ENCODE data around the gene RIPPLY1.

RIPPLY1 gene

DNA sequence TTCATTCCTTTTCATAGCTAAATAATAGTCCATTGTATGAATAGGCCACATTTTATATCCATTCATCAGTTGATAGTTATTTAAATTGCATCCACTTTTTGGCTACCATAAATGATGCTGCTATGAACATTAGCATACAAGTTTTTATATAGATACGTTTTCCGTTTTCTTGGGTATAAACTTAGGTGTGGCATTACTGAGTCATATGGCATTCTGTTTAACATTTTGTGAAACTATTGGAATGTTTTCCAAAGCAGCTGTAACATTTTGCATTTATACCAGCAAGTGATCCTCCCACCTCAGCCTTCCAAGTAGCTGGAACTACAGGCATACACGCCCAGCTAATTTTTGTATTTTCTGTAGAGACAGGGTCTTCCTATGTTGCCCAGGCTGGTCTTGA, 43.3 kb upstream of the RIPPLY1 start (continued):
- TF ChIP-seq ZNF140 (tag by site-specific recombination; IDR thresholded peaks at IDR 0.05), result no peak
- TF ChIP-seq ZNF335 (tag by site-specific recombination; conservative IDR thresholded peaks at IDR 0.05), result no peak
- no peak for TF ChIP-seq ZNF2 (tag by site-specific recombination; IDR thresholded peaks at IDR 0.05)
- no peak for TF ChIP-seq ZNF157 (tag by site-specific recombination; IDR thresholded peaks at IDR 0.05)

DNA sequence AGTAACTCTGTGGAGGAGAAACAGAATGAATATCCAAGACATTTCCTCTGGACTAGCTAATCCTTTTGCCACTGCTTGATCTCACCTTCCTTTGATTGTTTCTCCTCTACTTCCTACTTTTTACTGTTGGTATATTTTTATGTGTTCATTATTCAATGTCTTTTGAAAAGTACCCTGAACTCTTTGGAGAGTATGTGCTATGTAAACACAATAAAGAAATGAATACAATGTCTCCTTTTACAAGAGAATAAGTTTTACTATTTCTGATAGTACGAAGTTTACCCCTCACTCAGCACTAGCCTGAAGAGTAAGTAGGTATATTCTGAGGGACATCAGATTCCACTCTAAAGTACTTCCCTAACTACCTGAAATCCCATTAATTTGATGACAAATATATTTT, 36.9 kb upstream of the RIPPLY1 start:
- no peak for TF ChIP-seq ZFP41 (tag by site-specific recombination; IDR thresholded peaks at IDR 0.05; ENCODE audit: borderline replicate concordance)
- no peak for TF ChIP-seq ZNF311 (tag by site-specific recombination; IDR thresholded peaks at IDR 0.05; ENCODE audit: borderline replicate concordance)
- no peak for TF ChIP-seq ZNF658 (tag by site-specific recombination; IDR thresholded peaks at IDR 0.05)
- no peak for TF ChIP-seq ZNF791 (tag by site-specific recombination; IDR thresholded peaks at IDR 0.05)
- TF ChIP-seq ZNF335 (tag by site-specific recombination; conservative IDR thresholded peaks at IDR 0.05), result no peak
- no peak for TF ChIP-seq ZNF623 (tag by site-specific recombination; IDR thresholded peaks at IDR 0.05)
- TF ChIP-seq SP3 (tag by site-specific recombination; IDR thresholded peaks at IDR 0.05), result no peak
- no peak for TF ChIP-seq ZNF792 (tag by site-specific recombination; IDR thresholded peaks at IDR 0.05)
- no peak for TF ChIP-seq ZBTB7A (tag by site-specific recombination; IDR thresholded peaks at IDR 0.05; ENCODE audit: low read depth)
- no peak for TF ChIP-seq ZNF48 (tag by site-specific recombination; IDR thresholded peaks at IDR 0.05)
- no peak for TF ChIP-seq ZNF558 (tag by site-specific recombination; IDR thresholded peaks at IDR 0.05)
- TF ChIP-seq BCL11A (tag by site-specific recombination; IDR thresholded peaks at IDR 0.05; ENCODE audit: low read depth), result no peak
- no peak for TF ChIP-seq SALL2 (tag by site-specific recombination; IDR thresholded peaks at IDR 0.05; ENCODE audit: borderline replicate concordance)
- Histone ChIP-seq H3K4me1 (ENCODE audit: control insufficient read depth, insufficient read depth, low read length) (no peaks in the 10 kb centered on the region), H3K27ac (ENCODE audit: extremely low read depth, low read depth, low read length) (no peak overlapping the region), H3K4me3 (ENCODE audit: low read depth, low read length) (no peak overlapping the region), H3K36me3 (ENCODE audit: control insufficient read depth in 2 of 2, insufficient read depth in 1 of 2, low read length in 2 of 2) (peaks cover 15 to 78% of the 10 kb centered on the region in 2 experiments; a peak in 2 of 3 replicates), H3K9me3 (ENCODE audit: control insufficient read depth, insufficient read depth, low read depth, low read length) (no peaks in the 10 kb centered on the region)
- CTCF ChIA-PET, result interaction anchor here (1.0 kb wide), 1 partner anchor 46 kb away, joined by 3 read pairs; no protein-coding TSS in a partner anchor
- POLR2A ChIA-PET, result no interaction called here

DNA sequence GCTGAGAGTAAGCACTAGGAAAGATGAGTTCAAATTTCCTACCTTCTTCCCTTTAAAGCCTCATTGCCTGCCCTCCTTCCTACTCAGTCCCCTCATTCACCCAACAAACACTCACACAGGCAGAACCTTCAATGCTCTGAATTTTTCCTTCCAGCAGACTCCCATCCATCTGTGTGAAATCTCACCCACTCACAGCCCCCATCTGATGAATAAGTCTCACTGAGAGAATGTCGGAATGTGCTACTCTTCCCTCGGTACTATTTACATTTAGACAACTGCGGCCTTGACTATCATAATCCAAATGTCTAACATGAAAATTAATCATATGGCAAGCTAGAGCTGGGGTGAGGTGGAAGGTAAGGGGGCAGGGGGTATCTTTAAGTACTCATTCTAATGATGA, 36.4 kb upstream of the RIPPLY1 start:
- H3K9me3 ChIP-seq (ENCODE audit: control insufficient read depth, insufficient read depth, low read depth, low read length), result no peaks in the 10 kb centered on the region
- H3K4me3 ChIP-seq (ENCODE audit: low read depth, low read length), result no peak overlapping the region
- peaks cover 15 to 78% of the 10 kb centered on the region in 2 experiments; a peak in 2 of 3 replicates for H3K36me3 ChIP-seq (ENCODE audit: control insufficient read depth in 2 of 2, insufficient read depth in 1 of 2, low read length in 2 of 2)
- POLR2A ChIA-PET, result no interaction called here
- CTCF ChIA-PET, result interaction anchor here (1.0 kb wide), 1 partner anchor 45 kb away, joined by 3 read pairs; no protein-coding TSS in a partner anchor
- TF ChIP-seq ZNF132 (tag by site-specific recombination; IDR thresholded peaks at IDR 0.05; ENCODE audit: borderline replicate concordance), result no peak
- TF ChIP-seq, protein P1, sequence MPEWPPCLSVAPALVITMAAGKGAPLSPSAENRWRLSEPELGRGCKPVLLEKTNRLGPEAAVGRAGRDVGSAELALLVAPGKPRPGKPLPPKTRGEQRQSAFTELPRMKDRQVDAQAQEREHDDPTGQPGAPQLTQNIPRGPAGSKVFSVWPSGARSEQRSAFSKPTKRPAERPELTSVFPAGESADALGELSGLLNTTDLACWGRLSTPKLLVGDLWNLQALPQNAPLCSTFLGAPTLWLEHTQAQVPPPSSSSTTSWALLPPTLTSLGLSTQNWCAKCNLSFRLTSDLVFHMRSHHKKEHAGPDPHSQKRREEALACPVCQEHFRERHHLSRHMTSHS (tag by site-specific recombination; IDR thresholded peaks at IDR 0.05), result no peak
- TF ChIP-seq ZNF747 (tag by site-specific recombination; IDR thresholded peaks at IDR 0.05), result no peak
- no peak for TF ChIP-seq ZNF596 (tag by site-specific recombination; IDR thresholded peaks at IDR 0.05)
- TF ChIP-seq, protein P2, sequence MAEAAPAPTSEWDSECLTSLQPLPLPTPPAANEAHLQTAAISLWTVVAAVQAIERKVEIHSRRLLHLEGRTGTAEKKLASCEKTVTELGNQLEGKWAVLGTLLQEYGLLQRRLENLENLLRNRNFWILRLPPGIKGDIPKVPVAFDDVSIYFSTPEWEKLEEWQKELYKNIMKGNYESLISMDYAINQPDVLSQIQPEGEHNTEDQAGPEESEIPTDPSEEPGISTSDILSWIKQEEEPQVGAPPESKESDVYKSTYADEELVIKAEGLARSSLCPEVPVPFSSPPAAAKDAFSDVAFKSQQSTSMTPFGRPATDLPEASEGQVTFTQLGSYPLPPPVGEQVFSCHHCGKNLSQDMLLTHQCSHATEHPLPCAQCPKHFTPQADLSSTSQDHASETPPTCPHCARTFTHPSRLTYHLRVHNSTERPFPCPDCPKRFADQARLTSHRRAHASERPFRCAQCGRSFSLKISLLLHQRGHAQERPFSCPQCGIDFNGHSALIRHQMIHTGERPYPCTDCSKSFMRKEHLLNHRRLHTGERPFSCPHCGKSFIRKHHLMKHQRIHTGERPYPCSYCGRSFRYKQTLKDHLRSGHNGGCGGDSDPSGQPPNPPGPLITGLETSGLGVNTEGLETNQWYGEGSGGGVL (tag by site-specific recombination; IDR thresholded peaks at IDR 0.05), result no peak
- TF ChIP-seq ZNF169 (tag by site-specific recombination; IDR thresholded peaks at IDR 0.05), result no peak
- TF ChIP-seq SALL2 (tag by site-specific recombination; IDR thresholded peaks at IDR 0.05; ENCODE audit: borderline replicate concordance), result no peak
- TF ChIP-seq ZNF830 (tag by site-specific recombination; IDR thresholded peaks at IDR 0.05; ENCODE audit: low read depth), result no peak
- TF ChIP-seq REPIN1 (tag by site-specific recombination; IDR thresholded peaks at IDR 0.05; ENCODE audit: low read depth), result no peak
- TF ChIP-seq KLF10 (tag by site-specific recombination; IDR thresholded peaks at IDR 0.05), result no peak
- no peak for TF ChIP-seq ZNF76 (tag by site-specific recombination; IDR thresholded peaks at IDR 0.05; ENCODE audit: borderline replicate concordance, low read depth)
- no peak for TF ChIP-seq OVOL3 (tag by site-specific recombination; IDR thresholded peaks at IDR 0.05)
- no peaks in the 10 kb centered on the region for H3K4me1 ChIP-seq (ENCODE audit: control insufficient read depth, insufficient read depth, low read length)
- H3K27ac ChIP-seq (ENCODE audit: extremely low read depth, low read depth, low read length), result no peak overlapping the region
